HTR-8/SVneo (cell line): ENCODE data around the gene LCN15.

Source experiments
- DNase-seq: peaks from one replicate; pipeline ENCODE4 v3.0.0; 2011; ENCODE audit warnings: low spot score, mixed read lengths; ENCODE audit not compliant: insufficient read length
- FAIRE-seq: peaks from 2 replicates; lab custom pipeline; 2011; peaks lifted over from hg19 to GRCh38; lab: Jason Lieb, UNC

Gene LCN15

DNA sequence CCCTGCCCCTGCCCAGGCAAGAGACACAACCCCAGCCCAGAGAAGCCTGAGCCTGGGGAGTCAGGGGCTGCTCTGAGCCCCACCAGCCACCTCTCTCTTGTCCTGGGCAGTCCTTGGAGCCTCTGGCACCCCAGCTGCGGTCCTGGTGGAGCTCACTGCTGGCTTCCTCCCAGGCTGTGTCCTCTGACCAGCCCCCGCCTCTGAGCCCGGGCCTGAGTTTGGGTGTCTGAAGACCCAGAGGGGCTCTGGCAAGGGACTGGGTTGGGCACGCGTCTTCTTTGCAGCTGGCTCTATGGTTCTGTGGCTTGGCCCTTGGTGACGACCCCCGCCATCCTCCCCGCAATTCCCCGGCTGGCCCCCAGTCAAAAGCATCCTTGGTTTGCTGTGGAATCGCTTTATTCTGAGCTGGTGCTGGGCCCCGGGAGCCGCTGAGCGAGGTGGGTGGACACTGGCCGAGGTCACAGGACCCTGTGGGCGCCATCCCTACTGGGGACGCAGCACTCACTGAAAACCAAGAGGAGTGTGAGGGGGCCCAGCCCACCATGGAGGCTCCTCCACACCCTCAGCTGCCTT is 20.6 kb downstream of the LCN15 start:
- no peak for DNase-seq
- no peak for FAIRE-seq

DNA sequence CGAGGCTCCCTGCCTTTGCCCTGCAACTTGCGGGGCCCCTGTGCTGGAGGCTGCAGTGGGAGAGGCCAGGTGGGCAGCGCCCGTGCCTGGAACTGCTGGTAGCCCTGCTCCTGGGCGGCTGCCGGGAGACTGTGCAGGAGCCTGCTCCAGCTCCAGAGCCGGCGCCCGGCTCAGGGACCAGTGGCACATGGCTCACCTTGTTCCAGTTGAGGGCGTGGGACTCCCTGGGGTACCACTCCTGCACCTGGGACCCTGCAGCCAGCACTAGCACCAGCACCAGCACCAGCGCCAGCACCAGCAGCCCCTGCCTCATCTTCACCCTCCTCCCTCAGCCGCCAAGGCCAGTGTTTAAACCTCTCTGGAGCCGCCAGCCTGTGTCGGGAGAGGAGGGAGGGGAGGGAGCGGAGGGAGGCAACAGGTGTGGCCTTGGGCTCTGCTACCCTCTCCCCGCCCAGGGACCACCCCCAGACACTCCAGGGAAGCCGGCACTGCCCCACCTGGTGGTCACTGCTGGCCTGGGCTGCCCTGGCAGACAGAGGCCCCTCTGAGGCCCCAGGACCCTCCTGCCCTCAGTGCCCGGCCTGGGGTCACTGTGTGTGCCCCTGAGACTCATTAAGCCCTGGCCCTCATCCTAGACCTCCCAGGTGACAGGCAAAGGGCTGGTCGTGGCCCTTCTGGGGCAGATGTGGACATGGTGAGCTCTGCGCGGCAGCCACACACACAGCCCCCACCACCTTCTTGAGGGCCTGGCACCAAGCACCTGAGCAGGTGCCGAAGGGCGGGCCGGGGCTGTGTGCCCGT is 21.5 kb downstream of the LCN15 start, which contains the start of gene LCN10:
Gene LCN10, minus strand, starts transcription at position 350 of the 801 bp plus-strand sequence. Its CDS starts 37 bp downstream, at position 313.
- no peak for FAIRE-seq
- DNase-seq: no peak

DNA sequence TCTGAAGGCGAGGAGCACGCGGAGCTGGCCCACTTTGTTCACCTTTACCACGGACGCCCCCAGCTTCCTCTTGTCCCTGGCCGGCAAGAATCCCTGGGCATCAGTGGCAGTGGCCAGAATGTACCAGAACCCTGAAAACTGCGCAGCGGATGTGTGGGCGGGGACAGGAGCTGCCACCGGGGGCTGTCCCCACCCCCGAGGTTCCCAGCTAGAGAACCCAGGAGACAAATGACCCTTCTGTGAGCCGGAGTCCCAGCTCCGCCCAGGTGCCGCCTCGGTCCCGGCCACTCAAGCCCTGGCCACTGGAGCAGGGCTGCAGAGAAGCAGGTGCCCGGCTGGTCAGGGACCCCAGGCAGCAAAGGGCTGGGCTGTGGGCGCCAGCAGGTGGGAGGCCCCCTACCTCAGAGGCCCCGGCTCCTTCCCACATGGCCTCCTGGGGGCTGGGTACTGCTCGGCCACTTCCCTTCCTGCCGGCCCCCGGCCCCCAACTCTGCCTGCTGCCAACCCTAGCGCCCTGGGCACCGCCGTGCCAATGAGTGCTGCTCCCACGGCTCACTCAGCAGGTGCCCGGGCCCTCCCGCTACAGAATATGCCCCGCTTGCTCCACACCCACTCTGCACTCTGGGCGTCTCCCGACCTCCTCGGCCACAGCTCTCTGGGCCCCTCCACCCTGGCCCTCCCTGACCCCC is 22.3 kb downstream of the LCN15 start:
- FAIRE-seq (no peak), DNase-seq (no peak)

GRCh38 chr9:136740971-136741882 is 23.1 kb downstream of the LCN15 start:
- DNase-seq: no peak

DNA sequence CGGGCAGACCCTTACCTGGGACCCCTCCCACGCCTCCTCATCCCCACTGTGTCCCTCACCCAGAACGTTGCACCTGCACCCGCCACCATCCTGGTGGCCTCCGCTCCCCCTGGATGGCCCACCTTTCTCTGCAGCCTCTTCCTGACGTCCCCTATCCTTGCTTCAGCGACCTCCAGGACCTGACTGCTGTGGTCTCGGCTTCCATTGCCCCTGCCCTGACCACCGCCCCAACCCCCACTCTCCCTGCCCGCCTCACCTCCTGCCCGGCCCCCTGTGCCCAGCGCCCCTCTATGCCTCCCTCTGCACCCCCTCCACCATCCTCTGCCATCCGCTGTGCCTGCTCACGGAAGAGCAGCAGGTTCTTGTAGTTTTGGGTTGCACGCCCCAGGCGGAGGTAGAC is 23.8 kb downstream of the LCN15 start:
- FAIRE-seq (no peak), DNase-seq (no peak)

More at GRCh38 chr9:136740971-136741882, 23.1 kb downstream of the LCN15 start:
- FAIRE-seq: no peak

- DNase-seq (no peak), FAIRE-seq (no peak)
Measured at GRCh38 chr9:136740069-136740468, 24.2 kb downstream of the LCN15 start.

DNA sequence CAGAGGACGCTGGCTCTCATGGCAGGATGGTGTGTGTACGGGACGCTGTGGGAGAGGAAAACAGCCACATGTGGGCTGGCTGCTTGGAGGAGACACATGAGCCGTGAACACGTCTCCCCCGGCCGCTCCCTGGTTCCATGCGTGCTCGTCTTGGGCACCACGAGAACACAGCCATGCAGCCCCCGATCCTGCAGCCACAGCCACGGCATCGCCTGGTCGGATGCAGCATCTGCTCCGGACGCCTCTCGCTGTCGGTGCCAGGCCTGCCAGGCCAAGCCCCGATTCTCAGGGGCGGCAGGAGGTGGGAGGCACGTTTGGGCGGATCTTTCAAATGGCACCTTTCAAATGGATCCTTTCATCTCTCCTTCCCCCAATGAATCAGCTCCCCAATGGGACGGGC is 24.8 kb downstream of the LCN15 start:
- no peak for DNase-seq
- no peak for FAIRE-seq

DNA sequence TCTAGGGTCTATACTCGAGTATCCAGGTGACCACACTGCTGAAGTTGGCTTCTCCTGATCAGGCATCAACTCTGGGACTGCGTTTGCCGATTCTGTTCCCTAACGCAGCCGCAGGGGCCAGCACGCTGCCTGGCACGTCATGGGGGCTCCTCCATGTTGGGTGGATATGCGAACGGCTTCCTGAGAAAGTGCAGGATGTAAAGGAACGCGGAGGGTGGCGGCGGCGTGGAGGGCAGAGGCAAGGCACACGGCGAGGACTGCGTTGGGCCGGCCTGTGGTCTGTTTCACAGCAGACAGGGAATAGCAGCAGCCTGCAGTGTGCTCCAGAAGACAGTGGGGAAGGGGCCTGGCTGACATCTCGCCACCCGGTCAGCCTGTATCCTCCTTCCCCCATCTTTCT is 25.4 kb downstream of the LCN15 start:
- FAIRE-seq: no peak
- DNase-seq: no peak

DNA sequence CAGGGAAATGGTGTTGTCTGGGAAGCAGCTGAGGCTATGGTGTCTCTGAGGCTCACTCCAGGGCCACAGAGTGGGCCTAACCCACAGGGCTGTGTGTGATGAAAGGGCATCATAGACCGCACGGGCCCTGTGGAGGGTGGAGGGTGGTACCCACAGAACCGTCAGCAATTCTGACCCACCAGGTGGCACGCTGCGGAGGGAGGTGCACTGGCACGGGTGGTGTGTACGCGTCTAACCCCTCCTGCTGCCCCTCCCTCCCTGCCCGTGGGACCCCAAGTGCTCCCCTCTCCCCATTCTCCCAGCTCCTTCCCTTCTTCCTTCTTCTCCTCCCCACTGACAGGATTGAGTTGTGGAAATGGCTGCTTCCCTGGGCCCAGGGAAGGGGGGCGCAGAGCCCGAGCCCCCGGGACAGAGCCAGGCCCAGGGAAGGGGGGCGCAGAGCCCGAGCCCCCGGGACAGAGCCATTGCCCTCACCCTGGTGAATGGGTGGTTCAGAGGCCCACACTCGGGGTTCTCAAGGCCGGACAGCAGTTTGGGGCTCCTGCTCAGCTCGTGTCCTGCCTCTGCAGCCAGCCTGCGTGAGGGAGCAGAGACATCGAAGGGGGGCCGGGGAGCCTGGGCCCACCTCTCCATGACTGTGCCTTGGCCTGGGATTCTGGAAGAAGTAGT is 28.4 kb downstream of the LCN15 start:
- FAIRE-seq (no peak), DNase-seq (no peak)

GRCh38 chr9:136734837-136735496 is 29.4 kb downstream of the LCN15 start:
- DNase-seq: no peak
- no peak for FAIRE-seq

- FAIRE-seq (no peak), DNase-seq (no peak)
Measured at GRCh38 chr9:136733611-136734010, 30.7 kb downstream of the LCN15 start.

- DNase-seq: no peak
- FAIRE-seq: no peak
Measured at GRCh38 chr9:136732444-136733178, 31.7 kb downstream of the LCN15 start.

GRCh38 chr9:136729926-136730325 is 34.4 kb downstream of the LCN15 start:
- FAIRE-seq (no peak), DNase-seq (no peak)

DNA sequence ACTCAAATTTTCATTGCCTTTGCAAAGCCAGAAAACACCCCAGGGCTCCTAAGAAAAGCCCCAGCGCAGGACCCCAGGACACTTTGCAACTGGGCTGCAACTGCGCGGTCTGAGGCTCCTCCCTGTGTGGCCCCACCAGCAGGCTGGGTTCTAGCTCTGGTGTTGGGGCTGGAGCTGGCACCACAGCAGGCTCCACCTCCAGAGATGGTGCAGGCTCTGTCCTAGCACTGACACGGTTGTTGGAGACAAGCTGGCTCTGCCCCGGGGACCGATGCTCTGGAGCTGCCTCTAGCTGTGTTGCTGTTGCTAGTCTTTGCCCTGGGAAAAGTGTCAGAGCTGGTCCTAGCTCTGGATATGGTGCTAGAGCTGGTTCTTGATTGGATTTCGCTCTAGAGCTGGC is 35.2 kb downstream of the LCN15 start:
- DNase-seq (no peak), FAIRE-seq (no peak)

- no peak for FAIRE-seq
Measured at GRCh38 chr9:136728548-136729123, 35.7 kb downstream of the LCN15 start.

DNA sequence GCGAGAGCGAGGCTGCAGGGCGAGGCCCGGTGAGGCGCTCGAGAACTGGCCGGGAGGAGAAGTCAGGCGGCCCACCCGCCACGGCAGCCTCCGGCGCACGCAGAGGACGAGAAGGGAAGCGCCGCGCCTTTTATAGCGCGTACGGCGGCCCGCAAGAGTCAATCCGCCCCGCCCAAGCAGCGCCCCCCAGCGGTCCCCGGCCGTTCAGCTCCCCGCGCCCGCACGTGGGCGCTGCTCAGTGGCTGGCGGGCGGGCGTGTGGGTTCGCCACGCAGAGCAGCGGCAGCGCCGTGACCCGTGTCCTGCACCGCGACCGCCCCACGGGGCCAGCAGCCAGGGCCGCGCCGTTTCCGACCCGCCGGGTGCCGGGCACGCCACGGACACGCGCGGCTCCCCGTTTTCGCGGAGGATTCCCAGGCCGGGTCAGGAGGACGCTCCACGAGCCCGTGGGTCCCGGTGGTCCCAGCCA is 36.2 kb downstream of the LCN15 start:
- peak; percentile 75 for DNase-seq
- FAIRE-seq: peak; percentile 13

More at GRCh38 chr9:136728548-136729123, 35.7 kb downstream of the LCN15 start:
- no peak for DNase-seq

- FAIRE-seq (no peak), DNase-seq (no peak)
Measured at GRCh38 chr9:136726631-136727191, 37.6 kb downstream of the LCN15 start.

- no peak for FAIRE-seq
- DNase-seq: no peak
Measured at GRCh38 chr9:136726118-136726517, 38.2 kb downstream of the LCN15 start.
